GM19397 (cell line): ENCODE measurements around the gene CIB4.

Experiments used
- ATAC-seq: cut with Tn5 transposase; IDR thresholded peaks from one replicate; pipeline ENCODE4 v1.9.1; 2021; ENCODE audit warnings: mild to moderate bottlenecking, moderate library complexity; ENCODE audit not compliant: unreplicated experiment

The CIB4 gene

DNA sequence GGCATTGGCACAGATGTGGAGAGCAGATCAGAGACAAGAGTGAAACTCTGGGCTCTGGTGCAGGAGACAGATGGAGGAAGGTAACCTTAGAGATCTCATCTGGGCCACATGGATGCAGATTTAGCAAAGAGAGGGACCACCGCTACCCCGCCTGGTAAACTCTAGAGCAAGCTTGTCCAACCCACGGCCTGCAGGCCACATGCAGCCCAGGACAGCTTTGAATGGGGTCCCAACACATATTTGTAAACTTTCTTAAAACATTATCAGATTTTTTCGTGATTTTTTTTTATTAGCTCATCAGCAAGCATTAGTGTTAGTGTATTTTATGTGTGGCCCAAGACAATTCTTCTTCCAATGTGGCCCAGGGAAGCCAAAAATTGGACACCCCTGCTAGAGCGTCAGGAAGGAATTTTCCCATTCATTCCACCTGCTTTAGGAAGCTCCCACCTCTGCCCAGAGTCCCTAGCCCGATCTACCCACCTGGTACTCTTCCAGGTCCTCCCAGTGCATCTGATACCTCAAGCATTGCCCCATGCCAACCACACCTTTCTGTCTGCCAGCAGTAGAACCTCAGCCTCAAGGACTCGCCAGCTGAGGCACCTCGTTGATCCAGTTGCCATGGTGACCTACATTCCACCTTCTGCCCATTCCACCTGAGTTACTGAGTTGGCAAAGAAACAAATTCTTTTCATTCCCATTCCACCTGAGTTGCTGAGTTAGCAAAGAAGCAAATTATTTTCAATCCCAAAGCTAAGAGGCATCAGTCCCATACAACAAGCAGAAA is at the start of gene CIB4:
CIB4 (minus strand) TSS at position 586 of the 784 bp plus-strand sequence; CDS start at position 534, 52 bp downstream.
- ATAC-seq: no peak

DNA sequence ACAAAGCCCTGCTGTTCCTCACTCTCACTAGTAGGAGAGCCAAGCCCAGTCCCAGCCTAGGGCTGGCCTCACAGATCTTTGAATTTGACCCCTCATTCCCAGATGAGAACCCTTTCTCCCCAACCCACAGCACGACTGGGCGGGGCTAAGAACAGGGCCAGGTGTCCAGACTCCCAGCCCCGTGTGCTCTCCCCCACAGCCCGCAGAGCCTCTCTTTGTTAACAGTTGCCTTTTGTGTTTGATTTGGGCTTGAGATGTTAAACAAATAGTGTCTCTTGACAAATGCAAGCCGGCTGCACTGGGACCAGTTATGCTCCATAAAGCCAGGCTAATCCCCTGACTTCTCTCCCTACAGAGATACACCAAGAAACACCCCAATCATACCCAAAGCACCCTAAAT is 46.6 kb upstream of the CIB4 start:
- ATAC-seq: no peak

DNA sequence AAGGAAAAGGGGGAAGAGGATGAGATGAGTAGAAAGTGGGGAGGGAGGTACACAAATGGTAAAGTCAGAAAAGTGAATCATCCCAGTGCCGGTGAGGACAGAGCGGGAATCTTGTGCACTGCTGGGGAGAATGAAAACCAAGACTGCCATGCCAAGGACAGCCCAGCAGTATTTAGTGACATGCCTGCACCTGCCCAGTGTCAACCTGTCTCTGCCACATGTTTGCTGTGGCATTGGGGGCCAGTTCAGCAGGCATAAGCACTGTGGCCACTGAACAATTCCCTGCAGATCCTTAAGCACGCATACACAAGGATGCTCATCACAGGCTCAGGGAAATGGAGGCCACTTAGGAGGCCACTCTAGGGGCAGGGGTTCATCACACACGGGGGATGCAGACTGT is 46.2 kb upstream of the CIB4 start:
- no peak for ATAC-seq

DNA sequence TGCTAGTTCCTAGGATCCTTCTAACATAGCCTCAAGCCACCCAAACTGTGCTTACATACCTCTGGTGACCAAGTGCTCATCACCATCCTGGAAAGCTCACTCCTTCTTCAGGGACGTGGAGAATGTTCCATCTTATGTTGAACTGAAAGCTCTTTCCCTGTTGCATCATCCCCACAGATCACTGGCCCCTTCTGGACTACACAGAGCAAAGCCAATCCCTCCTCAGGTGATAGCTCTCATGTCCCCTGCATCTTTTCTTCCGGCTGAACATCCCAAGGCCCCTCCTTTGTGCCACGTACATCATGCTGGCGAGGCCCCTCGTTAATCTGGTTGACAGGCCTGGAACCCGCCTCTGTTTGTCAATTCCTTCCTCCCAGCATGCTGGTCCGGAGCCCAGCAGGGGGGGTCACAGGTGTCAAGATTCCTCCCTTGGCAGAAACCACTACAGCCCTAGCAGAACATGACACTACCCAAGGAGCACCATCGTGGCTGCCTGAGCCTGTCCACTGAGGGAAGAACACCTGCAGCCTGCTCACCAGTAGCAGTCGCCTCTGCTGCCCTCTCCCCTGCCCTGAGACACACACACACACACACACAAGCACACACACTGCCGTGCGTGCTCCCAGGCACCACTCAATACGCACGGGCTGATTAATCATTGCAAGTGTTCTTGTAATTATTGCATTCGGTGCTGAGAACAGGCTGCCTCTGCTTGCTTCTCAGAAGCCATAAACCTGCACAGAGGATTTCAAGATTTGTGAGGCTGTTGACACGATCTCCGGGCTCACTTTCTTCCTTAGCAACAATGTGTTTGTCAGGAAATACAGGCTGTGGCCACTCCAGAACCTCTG is 45.0 kb upstream of the CIB4 start:
- ATAC-seq: no peak

DNA sequence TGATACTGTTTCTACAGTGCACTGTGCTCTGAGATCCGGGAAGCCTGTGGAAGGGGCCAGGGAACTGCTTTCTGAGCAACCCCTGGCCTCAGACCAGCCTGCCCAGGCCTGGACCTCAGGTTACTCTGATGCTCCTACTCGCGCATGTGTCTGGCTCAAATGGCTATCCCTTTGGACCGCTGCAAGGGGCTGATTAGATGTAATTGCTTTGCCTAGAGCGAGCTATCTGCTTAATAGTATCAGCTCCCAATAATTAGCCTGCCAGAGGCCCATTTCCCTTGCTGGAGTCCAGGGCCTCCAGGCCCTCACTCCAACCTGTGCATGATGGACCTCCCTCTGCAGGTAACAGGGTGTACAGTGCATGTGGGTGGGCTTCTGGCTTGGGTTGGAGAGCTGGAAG is 44.2 kb upstream of the CIB4 start:
- ATAC-seq: no peak

DNA sequence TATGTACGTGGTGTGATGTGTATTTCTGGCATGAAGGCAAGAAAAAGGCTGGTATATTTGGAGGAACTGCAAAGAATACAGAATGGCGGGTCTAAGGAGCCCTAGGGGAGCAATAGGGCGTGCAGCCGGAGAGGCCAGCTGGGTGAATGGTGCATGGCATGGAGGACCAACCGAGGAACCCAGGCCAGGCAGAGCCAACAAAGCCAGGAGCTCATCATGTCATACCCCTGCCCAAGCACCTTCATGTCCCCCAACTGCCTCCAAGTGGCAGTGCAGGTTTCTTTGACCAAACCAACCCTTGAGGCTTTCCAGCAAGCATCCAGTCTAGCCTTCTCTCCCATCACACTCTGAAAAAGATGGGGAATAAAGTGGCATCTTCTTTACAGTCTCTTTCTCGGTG is 42.4 kb upstream of the CIB4 start:
- no peak for ATAC-seq

DNA sequence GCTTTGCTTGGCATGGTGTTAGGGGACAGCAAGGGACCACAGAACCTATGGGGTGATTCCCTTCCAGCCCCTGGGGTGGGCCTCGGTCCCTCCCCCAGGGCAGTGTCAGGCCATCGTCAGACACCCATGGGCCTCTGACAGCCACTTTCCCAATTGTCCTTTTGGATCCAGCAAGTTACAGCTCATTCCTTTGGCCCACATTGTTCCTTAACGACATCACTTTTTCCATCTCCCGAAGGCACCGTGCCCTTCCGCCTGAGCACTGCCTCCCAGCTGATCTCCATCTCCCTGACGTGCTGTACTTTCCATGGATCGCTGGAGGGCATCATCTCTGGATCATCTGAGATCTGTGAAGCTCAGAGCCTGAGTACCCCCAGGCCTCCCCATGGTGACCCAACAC is 41.0 kb upstream of the CIB4 start:
- ATAC-seq: no peak

DNA sequence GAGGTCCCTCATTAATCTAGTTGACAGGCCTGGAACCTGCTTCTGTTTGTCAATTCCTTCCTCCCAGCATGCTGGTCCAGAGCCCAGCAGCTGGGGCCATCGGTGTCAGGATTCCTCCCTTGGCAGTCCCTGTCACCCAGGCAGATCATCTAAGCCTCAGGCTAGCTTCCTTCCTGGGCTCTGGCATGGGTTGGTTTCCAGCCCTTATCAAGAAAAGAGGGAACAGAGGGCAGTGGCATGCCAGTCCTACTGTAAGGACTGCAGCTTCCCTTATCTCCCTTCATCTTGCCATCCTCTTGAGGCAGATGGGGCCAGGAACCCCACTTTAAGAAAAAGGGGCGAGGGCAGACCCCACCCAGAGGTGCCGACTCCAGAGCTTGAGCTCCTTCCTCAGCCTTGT is 40.5 kb upstream of the CIB4 start:
- ATAC-seq: no peak

DNA sequence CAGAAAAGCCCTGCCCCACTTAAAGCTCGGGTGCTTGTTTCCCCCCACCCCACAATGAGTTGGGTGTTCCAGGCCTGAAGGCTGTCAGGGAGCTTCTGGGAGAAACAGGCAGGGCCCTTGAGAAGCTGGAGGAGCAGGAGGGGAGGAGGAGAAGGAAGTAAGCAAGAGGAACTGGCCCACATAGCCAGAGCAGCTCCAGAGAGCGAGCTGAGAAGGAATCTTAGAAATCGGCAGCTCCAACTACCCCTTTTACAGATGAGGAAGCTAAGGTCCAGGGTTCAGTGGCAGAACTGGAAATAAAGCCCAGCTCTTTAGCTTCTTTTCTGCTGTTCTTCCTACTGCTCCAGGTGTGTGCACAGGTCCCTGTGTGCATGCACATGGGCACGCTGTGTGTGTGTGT is 38.7 kb upstream of the CIB4 start:
- no peak for ATAC-seq

DNA sequence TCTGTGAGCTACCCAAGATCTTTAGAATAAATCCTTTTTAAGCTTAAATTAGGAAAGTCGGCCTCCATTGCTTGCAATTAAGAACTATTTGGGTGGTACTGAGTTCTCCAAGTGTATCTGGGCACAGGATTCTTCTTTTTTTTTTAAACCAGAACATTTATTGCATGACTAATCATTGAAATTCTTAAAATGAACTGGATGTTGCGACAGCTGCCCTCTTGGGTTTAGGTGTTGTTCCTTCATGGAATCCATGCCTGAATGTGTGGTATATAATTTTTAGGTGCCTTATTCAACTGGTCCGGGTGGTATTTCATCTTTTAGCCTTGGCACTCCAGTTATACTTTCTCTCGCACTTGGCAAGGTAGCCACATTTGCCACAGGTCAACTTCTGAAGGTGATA is 36.9 kb upstream of the CIB4 start:
- no peak for ATAC-seq

DNA sequence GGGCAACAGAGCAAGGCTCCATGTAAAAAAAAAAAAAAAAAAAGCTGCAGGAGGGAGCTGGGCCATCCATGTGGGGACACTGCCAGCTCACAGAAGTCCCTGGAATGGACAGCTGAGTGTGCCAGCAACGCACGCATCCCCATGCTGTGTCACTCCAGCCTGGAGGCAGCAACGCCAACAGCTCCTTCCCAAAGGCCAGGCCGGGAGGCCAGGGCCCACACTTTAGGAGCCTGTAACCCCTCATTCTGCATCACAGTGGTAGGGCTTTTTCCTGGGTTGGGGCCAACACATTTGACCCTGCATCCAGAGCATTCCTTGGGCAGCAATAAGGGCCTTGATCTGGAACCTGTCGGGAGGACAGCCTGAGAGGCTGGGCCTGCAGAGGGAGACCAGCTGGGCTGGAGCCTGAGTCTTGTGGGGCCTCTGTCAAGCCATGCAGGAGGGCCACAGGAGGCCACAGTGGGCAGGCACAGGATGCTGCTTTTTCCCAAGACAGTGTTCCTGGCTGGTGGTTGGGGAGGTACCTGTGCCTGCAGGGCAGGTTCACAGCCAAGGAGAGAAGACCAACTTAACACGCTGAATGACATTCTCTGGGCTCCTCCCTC is 34.6 kb upstream of the CIB4 start:
- ATAC-seq: no peak

DNA sequence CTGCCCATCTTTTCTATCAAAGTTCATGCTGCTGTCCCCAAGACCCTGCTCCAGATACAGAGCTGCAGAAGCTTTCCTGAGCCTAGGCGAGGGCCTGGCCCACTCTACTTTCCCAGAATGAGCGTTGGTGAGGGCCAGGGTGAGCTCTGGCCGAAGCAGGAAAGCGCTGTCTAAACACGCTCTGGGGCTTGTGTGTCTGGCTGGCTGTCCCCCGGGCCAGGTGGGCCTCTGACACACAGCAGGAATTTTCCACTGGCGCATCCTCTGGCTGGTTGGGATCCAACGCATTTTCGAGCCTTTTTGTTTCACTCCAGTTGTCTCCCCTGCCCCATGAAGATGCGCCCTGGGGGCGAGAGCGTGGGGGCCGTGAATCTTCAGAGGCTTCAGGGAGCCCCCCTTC is 33.6 kb upstream of the CIB4 start:
- no peak for ATAC-seq

DNA sequence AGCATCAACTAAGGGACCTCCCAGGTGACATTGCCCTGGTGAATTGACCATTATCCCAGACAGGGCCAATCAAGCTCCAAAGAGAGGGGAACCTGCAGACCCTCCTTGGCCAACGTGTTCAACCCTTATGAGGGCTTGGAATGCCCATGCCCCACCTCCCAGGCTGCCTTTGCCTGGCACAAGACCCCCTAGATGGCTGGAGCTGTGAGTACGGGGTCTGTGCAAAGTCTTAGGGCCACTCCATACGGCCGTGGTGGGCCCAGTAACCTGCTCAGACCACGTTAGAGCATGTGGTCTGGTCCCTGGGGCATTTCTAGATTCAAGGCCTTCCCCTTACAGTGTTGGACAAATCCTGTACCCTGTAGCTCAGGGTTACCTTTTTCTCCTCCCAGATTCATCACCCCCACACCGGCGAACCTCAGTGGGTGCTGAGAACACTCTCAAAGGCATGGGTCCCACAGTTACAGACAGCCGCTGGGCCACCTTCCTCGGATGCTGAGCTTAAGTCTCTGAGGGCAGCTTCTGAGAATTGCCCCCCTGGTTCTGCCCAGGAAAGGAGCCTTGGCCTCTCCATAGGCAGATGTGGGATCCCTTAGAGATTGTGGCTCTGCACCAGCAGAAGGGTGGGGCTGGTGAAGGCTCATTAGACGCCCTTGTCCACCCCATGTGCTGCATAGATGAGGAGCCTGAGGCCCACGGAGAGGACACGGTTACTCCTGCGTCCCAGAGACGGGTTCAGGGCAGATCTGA is 33.0 kb upstream of the CIB4 start:
- ATAC-seq: no peak

DNA sequence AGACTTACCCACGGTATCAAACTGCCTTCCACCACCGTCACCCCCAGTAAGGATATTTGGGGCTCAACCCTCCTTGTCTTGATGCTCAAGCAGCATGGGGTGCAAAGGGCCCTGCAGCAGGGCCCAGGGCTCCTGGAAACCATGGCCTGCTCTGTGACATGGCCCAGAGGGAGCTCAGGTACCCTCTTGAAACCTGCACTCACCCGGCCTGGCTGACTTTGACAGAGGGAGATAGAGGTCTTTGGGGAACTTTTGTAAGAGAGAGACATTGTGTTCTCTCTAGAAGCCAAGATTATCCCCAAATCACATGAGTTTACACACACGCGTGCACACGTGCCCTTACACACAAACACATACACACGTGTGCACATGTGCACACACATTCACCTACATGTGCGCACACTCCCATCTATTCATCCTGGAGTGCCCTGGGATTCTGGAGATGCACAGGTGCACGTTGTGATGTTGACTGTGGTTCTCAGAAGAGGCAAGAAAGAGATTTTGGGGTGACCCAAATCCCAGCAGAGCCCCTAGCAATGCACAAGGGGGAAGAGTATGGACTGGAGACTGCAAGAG is 31.7 kb upstream of the CIB4 start:
- no peak for ATAC-seq

DNA sequence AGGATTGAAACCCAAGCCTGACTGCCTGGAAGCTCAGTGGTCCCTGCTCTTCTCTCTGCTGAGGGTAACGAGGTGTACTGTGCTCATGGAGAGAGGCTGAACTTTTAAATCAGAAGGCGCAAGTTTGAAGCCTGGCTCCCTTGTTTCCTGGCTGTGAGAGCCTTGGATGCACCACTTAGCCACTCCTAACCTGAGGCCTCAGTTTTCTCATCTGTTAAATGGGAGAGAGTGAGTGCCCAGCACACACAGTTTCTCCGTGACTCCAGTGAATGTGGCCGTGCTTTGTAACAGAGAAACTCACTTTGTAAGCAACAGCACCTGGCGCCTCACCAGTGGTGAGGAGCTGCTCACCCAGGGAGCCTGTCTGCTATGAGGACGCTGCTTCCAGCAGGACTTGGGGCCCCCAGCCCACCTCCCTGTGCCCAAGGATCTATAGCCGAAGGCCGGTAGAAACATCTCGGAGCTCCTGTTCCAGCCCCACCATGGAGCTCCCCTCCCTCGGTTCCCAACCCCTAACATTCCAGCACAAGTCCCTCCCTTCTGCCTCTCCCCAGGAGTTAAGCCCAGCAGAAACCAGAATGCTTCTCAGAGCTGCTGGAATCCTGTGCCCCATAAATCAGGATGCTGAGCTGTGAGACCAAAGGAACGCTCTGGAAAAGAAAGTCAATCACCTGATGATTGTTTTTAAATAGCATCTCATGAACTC is 31.1 kb upstream of the CIB4 start:
- no peak for ATAC-seq

DNA sequence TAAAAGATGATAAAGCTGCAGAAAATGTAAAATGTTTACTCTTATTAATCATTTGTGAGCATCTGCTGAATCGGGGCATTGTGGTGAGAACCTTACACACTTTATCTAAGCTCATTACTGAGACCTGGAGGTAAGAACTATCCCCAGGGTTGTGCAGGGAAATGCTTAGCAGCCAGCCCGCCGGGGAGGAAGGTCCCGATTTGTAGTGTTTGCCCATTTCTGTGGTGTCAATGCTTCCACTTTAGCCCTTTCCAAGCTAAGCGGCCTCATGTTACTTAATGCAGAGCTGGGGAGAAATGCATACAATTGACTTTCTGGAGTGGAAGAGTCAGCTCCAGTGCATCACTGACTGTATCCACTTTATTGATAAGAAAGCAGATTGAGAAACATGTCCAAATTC is 30.5 kb upstream of the CIB4 start:
- ATAC-seq: no peak

DNA sequence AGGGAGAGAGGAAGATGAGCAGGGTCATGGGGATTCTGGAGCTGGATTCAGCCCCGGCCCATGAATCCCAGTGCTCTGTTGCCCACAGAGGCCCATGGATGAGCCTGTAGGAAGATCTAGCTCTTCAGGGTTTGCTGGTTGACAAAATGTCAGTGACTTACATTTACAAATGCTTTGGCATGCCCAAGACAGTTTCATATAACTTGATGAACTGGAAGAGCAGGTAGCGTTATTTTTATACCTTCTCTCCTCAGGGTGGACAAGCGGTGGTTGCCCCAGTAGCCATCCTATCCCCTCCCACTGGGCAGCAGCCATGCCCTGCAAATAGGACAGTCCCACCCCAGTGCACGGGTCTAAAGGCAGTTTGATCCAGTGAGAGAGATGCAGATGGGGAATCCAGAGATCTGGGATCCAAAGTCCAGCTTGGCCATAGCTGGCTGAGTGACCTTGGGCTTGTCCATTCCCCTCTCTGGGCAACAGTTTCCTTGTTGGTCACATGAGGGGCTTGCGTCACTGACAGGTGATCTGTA is 29.8 kb upstream of the CIB4 start:
- no peak for ATAC-seq

DNA sequence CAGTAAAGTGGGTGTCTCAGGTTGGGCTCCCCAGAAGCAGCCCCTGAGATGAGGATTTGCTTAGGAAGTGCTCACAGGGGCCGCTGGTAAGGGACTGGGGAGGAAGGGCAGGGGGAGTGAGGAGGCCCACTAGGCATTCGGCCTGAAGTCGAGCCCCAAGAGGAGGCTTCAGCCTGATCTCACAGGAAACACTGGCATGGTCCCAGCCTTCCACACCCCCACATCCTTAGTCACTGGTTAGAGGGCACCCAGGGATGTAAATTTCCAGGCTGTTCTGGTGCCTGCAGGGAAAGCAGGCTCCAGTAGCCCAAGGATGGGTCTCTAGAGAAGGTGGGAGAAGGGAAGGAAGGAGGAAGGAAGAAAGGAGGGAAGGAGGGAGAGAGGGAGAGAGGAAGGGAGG is 29.0 kb upstream of the CIB4 start:
- no peak for ATAC-seq

DNA sequence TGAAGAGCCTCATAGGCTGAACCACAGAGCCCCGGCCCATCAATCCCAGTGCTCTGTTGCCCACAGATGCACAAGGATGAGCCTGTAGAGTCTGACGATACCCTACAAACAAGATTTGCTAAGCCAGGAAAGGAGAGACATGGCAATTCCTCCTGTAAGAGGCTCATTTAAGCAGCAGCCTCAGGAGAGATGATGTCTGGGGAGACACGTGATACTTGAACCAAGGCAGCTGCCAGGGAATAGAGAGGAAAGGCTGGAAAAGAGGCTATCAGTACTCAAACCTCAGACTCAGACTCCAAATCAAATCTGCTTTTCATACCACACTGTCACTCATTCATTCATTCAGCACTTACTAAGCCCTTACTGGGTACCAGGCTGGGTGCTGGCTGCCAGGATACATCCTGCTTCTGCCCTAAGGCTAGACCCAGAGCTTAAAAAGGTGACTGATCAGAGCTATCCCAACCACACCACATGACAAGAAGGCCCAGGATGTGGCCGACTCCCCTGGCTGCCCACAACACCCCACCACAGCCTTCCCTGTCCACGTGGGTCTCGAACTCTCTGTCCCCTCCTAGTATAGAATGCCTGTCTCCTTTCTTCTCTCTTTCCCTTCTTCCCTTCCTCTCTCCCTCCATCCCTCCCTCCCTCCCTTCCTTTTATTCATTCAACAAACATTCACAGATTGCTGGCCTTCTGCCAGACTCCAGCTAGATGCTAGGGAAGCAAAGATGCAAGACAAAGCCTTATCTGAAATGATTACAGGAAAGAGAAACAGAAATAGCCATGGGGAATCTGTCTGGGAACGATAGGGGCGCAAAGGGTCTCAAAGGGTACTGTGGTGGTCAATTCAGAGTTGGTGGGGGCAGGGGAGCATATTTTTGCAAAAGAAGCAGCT is 27.9 kb upstream of the CIB4 start:
- ATAC-seq: no peak
